MG63 (cell line): Measurements from ENCODE around the gene LYSMD2. TPM values are rescaled to one million over a fixed set of nuclear protein-coding genes. Genes with fewer than 3 reads are reported as not detected.

Experiments
- DNase-seq: peaks from one replicate; pipeline ENCODE4 v3.0.0-alpha.2; 2020
- H3K27me3 ChIP-seq: fragments of 250-450 bp; sonication (Bioruptor Pico); 2 replicates; pipeline ENCODE4 v1.5.1; 2020; ENCODE audit warnings: mild to moderate bottlenecking, moderate library complexity
- H3K36me3 ChIP-seq: fragments of 250-450 bp; sonication (Bioruptor Pico); 2 replicates; pipeline ENCODE4 v1.5.1; 2020; ENCODE audit warnings: mild to moderate bottlenecking, moderate library complexity
- H3K4me3 ChIP-seq: fragments of 250-450 bp; sonication (Bioruptor Pico); 2 replicates; pipeline ENCODE4 v1.5.1; 2020; ENCODE audit warnings: mild to moderate bottlenecking, moderate library complexity
- H3K9me3 ChIP-seq: fragments of 250-450 bp; sonication (Bioruptor Pico); 2 replicates; pipeline ENCODE4 v1.5.1; 2020; ENCODE audit warnings: mild to moderate bottlenecking, moderate library complexity
- total RNA-seq: library from RNA; depleted of rRNA; stranded (reverse); fragments of >200 nt; shearing (Covaris generic); gene quantifications from 2 replicates; pipeline ENCODE4 v1.2.3, GENCODE V29; 2014; ENCODE audit warnings: low replicate concordance

The LYSMD2 gene
- total RNA-seq, 1 experiment from 2014 or later: 25.2 TPM

- Histone ChIP-seq H3K36me3 (no peaks in the 10 kb centered on the region), H3K4me3 (no peak overlapping the region)
- peak; percentile 70 for DNase-seq
Measured at GRCh38 chr15:51758645-51759044, 21.2 kb upstream of the LYSMD2 start.

DNA sequence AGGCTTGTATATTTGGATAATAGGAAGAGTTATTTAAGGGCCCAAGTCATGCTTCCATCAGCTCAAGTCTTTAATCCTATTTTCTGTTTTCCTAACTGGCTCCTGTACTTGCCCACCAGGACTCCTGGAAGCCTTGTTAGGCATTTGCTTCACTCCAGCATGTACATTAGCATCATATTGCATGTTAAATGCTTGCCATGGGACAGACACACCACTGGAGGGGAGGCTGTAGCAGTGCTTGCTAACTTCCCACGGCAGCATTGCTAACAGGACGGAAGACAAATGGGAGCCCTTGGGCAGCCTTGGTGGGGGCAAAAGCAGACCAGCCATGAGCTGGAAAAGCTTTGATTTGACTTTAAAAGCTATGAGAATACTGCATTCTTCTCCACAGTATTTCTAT is 20.0 kb upstream of the LYSMD2 start:
- H3K36me3 ChIP-seq: no peaks in the 10 kb centered on the region
- no peaks in the 10 kb centered on the region for H3K9me3 ChIP-seq

More at GRCh38 chr15:51758645-51759044, 21.2 kb upstream of the LYSMD2 start:
- Histone ChIP-seq H3K27me3 (peaks cover 25% of the 10 kb centered on the region), H3K9me3 (no peaks in the 10 kb centered on the region)

DNA sequence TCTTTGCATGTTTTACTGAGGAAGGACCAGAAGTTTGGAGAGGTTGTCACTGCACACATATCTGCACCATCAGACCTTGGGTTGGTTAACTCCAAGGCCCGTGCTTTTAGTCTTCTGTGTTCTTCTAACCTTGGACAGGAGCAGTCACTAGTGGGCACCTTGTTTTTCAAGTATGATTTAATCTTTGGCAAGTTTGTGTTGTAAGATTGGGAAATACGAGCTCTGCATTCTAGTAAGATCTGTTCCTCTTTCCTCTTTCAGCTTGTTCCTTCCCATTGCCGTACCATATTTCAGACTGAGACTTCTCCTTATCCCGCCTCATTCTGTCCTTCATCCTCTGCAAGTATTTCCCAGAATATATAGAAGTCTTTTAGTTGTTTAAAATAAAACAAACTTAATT is 19.0 kb upstream of the LYSMD2 start:
- no peaks in the 10 kb centered on the region for H3K36me3 ChIP-seq
- DNase-seq: no peak
- H3K4me3 ChIP-seq: no peak overlapping the region
- no peaks in the 10 kb centered on the region for H3K9me3 ChIP-seq
- H3K27me3 ChIP-seq: peaks cover 38% of the 10 kb centered on the region

More for the DNA sequence above, 20.0 kb upstream of the LYSMD2 start:
- Histone ChIP-seq H3K27me3 (peaks cover 32% of the 10 kb centered on the region), H3K4me3 (no peak overlapping the region)
- DNase-seq: no peak

DNA sequence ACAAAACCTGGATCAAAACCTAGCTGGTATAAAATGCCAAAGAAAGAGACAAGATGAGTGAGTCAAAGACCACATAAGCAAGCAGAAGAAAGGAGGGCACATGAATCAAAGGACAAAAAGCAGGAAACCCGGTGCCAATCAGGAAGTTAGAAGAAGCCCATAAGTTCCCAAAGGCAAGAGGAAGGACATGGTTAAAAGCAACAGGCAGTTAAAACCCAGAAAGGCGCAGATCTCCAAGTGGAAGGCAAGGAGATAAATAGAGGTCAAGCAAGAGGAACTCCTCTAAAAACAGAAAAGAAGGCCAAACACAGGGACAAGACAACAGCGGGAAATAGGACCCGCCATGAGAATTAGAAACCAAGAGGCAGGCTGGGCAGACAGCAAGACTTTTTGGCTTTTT is 18.3 kb upstream of the LYSMD2 start:
- no peak for DNase-seq
- no peaks in the 10 kb centered on the region for H3K9me3 ChIP-seq
- peaks cover 43% of the 10 kb centered on the region for H3K27me3 ChIP-seq
- H3K36me3 ChIP-seq: no peaks in the 10 kb centered on the region
- H3K4me3 ChIP-seq: no peak overlapping the region

GRCh38 chr15:51754267-51754666 is 16.8 kb upstream of the LYSMD2 start:
- DNase-seq: no peak
- Histone ChIP-seq H3K36me3 (no peaks in the 10 kb centered on the region), H3K9me3 (no peaks in the 10 kb centered on the region), H3K27me3 (peaks cover 56% of the 10 kb centered on the region), H3K4me3 (no peak overlapping the region)

- no peaks in the 10 kb centered on the region for H3K36me3 ChIP-seq
- H3K4me3 ChIP-seq: no peak overlapping the region
- no peak for DNase-seq
- peaks cover 61% of the 10 kb centered on the region for H3K27me3 ChIP-seq
- H3K9me3 ChIP-seq: no peaks in the 10 kb centered on the region
Measured at GRCh38 chr15:51752888-51753287, 15.4 kb upstream of the LYSMD2 start.

DNA sequence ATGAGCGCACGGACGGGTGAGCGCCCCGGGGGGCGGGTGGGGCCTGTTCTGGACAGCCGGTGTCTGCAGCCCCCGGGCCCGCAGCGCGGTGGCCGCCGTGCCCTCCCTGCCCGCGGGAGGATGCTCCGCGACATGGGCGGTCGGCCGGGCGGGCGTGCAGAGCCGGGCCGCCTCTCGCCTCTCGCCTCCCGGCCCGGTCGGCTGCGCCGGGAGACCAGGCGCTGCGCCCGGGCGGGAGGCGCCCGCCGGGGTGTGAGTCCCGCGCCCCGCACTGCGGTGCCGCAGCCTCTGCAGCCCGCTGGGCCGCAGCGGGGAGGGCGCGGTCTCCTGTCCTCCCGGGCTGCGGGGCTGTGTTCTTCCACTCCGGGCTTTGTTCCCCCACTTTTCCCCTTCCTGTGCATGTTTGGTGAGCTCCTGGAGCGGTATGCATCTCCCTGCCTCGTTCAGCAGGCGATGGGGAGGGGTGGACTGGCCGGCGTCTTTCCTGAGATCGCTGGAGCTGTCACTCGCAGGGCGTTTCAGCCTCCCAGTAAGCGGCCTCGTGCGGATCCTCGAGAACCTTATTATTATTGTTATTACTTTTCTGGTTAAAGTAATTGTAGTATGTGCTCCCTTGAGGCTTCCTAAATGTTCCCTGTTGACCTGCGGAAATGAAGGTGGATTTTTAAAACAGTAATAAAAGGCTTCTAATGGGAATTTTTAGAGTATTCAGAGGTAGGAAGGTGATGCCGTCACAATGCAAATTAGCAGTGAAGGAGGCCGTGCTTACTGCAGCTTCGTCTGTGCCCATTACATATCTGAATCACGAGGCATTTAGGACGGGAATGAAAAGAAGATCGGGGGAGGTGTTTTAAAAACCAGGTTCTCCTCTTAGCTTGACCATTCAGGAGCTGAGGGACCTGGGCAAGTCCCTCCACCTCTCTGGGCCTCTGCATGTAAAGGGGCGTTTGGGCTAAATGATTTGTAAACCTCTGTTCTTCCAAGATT is 14.5 kb upstream of the LYSMD2 start:
- no peaks in the 10 kb centered on the region for H3K9me3 ChIP-seq
- H3K4me3 ChIP-seq: peak overlapping the region; percentile 46
- H3K27me3 ChIP-seq: peaks cover 61% of the 10 kb centered on the region
- peak; percentile 24 for DNase-seq
- H3K36me3 ChIP-seq: no peaks in the 10 kb centered on the region

DNA sequence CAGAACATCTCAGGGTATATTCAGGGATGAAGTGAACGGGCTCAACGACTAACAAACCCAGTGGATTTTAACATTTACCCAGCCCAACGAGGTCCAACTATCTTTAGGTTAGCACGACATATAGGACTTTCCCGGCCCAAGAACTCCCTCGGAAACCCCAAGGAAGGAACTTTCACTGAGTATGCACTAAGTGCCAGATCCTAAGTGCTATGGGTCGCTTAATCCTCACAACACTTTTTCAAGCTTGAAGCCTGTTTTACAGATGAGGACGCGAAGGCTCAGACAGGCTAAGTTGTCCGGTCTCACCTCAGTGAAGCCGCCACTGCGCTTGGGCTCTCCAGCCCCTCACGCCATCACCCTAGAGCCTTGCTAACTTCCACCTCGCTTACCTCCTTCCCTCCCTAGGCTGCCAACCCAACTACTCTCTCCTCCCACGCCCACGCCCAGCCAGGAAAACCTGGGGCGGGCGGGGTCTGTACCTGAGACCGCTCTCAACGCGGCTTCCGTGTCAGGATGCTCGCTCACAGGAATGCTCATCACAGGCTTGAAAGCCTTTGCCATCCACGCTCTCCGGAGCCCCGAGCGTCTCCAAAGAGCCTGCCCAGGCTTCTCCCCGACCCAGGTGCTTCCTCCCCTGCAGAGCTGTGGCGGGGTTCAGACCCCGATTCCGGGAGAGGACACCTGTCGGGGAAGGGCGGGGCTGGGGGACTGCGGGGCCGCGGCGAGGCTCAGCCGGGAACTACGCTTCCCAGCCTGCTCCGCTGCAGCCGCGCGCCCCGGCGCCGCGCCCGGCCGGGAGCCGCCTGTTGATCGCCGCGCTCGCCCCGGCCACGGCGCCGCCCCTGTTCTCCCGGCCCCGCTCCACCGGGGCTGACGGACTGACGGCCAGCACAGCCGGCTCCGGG is 13.6 kb upstream of the LYSMD2 start, which contains the start of gene TMOD2:
TMOD2 (plus strand) TSS at position 806 of the 905 bp plus-strand sequence. CDS start 14,845 bp downstream, outside the sequence.
- Histone ChIP-seq H3K9me3 (no peaks in the 10 kb centered on the region), H3K27me3 (peaks cover 61% of the 10 kb centered on the region), H3K4me3 (peak within 1 kb of the TSS; percentile 46), H3K36me3 (no peaks in the 10 kb centered on the region)
- DNase-seq: peak; percentile 32

DNA sequence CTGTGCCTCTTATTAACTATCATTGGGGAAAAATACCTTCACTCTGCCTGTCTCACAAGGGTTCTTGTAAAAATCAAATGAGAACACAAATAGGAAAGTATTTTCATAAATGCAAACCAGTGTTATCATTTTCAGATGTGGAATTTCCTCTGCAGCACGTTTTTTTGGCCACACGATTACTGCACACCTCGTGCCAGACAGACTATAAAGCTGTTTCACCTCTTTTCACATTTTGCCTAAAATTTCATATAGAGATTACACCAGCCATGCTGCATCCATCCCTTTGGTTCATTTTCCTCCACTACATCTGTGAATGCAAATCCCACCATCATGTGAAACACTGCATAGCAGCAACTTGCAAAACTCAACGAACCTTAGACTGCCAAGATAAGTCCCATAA is 12.7 kb upstream of the LYSMD2 start:
- Histone ChIP-seq H3K36me3 (no peaks in the 10 kb centered on the region), H3K9me3 (no peaks in the 10 kb centered on the region), H3K27me3 (peaks cover 66% of the 10 kb centered on the region), H3K4me3 (no peak overlapping the region)
- no peak for DNase-seq

DNA sequence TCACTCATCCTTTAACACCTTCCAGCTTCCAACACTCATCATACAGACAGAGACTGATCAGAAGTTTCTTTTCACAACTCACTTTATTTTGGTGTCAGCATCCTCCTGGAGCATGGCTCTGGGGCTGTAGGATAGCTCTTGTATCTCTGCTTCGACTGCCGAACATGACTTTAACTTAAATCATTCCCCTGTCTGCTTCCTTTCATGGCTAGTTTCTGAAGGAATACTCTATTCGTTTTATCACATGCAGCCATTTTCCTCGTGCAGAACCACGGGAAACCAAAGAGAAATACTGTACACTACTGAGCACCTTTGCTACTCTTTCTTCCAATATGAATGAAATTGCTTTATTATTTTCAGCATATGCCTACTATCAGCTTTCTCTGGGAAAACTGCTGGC is 11.9 kb upstream of the LYSMD2 start:
- no peak for DNase-seq
- H3K36me3 ChIP-seq: no peaks in the 10 kb centered on the region
- peaks cover 66% of the 10 kb centered on the region for H3K27me3 ChIP-seq
- no peak overlapping the region for H3K4me3 ChIP-seq
- H3K9me3 ChIP-seq: no peaks in the 10 kb centered on the region

GRCh38 chr15:51739061-51739712 is 1.7 kb upstream of the LYSMD2 start:
- no peak for DNase-seq
- H3K4me3 ChIP-seq: no peak overlapping the region
- no peaks in the 10 kb centered on the region for H3K36me3 ChIP-seq
- no peaks in the 10 kb centered on the region for H3K9me3 ChIP-seq
- peaks cover 1% of the 10 kb centered on the region for H3K27me3 ChIP-seq

DNA sequence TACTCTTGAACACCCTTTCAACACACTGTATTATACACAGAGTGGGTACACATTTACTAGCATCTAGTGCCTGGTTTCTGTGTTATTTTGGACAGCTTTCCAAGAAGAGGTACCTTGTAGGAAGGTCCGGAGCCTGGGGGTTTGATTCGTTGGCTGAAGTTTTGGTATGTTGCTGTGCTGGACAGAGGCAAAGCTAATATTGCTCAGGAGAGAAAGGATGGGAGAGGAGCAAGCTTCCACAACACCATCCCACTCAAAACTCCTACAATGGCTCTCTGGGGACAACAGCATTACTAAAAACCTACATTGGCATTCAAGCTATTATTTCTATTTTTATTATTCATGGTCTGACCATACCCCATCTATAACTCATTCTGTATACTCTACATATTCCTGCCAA is 1.1 kb upstream of the LYSMD2 start:
- Histone ChIP-seq H3K4me3 (no peak overlapping the region), H3K36me3 (no peaks in the 10 kb centered on the region)
- no peak for DNase-seq

GRCh38 chr15:51736751-51737521 is 519 bp downstream of the LYSMD2 start:
- Histone ChIP-seq H3K27me3 (no peaks in the 10 kb centered on the region), H3K36me3 (no peaks in the 10 kb centered on the region), H3K4me3 (peak overlapping the region; percentile 55), H3K9me3 (no peaks in the 10 kb centered on the region)
- peak; percentile 62 for DNase-seq

More for the DNA sequence above, 1.1 kb upstream of the LYSMD2 start:
- Histone ChIP-seq H3K9me3 (no peaks in the 10 kb centered on the region), H3K27me3 (no peaks in the 10 kb centered on the region)

DNA sequence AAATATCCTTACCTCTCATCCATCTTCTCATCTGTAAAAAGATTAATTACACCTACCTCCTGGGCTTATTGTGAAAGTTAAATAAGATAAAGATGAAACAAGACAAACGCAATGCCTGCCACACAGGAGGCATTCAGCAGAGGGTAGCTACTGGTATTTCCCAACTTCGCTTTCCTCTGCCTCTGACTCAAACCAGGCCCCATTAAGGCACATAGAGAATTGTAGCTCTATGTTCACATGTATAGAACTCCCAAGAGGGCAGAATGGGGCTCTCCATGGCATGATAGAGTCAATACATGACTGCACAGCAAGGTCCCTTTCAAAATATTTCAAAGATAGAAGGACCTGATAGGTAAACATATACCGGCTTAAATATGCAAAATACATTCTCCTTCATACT is 1.4 kb downstream of the LYSMD2 start:
- no peaks in the 10 kb centered on the region for H3K36me3 ChIP-seq
- DNase-seq: no peak
- H3K4me3 ChIP-seq: peak overlapping the region; percentile 55
- no peaks in the 10 kb centered on the region for H3K9me3 ChIP-seq
- no peaks in the 10 kb centered on the region for H3K27me3 ChIP-seq

DNA sequence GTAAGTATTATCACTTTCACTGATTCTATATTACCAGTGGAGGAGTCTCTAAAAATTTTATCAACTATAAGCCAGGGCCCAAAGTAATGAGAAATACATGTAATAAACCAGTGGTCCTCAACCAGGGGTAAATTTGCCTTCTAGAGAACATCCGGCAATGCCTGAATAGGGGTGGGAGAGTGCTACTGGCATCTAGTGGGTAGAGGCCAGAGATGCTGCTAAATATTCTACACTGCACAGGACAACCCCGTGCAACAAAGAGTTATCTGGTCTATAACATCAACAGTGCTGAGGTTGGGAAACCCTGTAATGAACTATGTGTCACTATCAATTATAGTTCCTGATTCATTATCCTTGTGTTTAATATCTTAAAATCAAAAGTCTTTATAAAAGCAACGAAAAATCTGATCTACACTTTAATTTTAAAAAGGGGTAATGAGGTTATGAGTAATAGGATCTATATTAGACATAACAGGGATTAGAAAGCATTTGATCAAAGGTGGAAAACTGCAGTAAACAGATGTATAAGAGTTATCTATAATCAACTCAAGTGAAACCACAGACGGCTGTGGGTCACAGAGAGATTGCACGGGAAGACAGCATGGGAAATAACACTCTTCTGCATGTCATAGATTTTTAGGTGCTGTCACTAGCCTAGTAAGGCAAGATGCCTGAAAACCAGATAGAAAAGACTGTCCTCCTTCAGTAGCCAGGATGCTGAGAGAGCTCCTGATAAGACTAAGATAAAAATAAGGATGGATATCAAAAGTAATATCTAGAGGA is 2.0 kb downstream of the LYSMD2 start:
- DNase-seq: no peak
- no peak overlapping the region for H3K4me3 ChIP-seq
- H3K9me3 ChIP-seq: no peaks in the 10 kb centered on the region
- H3K27me3 ChIP-seq: no peaks in the 10 kb centered on the region
- H3K36me3 ChIP-seq: peaks cover 3% of the 10 kb centered on the region; the same call in 1 of the 2 replicates
